ENCODE results near the gene TIPIN.
"Not testable (repeated sequence)": the region's sequence is repeated elsewhere in the genome, so short reads cannot be mapped to it uniquely, and the experiment has no call there.

Gene TIPIN

DNA sequence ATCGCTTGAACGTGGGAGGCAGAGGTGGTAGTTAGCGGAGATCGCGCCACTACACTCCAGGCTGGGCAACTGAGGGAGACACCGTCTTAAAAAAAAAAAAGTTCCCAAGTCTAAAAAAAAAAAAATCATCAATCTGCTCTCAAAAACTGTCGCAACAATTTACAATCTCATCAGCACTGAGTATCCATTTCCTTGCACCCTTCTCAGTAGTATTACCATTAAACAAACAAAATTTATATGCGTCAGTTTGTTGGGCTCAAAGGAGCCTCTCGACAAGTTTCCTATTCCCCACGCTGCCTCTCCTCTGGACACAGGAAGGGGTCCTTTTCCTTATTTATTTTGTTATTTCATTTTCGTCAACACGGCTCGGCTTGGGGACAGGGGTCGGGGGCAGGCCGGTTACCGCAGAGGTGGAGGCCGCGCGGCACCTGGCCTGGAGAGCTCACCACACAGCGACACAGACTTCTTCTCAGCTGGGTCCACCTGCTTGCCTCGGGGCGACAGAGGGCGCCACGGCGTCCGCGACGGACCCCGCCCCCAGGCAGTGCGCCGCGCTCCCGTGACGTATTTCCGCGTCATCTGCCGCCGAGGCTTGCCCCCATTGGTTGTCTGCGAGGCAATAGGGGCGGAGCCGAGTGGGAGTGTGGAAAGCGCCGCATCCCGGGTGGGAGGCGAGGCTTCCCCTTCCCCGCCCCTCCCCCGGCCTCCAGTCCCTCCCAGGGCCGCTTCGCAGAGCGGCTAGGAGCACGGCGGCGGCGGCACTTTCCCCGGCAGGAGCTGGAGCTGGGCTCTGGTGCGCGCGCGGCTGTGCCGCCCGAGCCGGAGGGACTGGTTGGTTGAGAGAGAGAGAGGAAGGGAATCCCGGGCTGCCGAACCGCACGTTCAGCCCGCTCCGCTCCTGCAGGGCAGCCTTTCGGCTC is 30.0 kb upstream of the TIPIN start, which contains the start of gene MAP2K1:
Gene MAP2K1, plus strand, starts transcription at position 709 of the 920 bp plus-strand sequence. CDS start 436 bp downstream, outside the sequence.
- FAIRE-seq (peak; percentile 91), DNase-seq (ENCODE audit: insufficient read length, low spot score) (peak; percentile 96)

- not testable (repeated sequence) for FAIRE-seq; DNase-seq (ENCODE audit: insufficient read length, low spot score)
These were observed 24.9 kb upstream of the TIPIN start for GRCh38 chr15:66381376-66381775.

GRCh38 chr15:66378814-66379430 is 22.4 kb upstream of the TIPIN start:
- FAIRE-seq (no peak), DNase-seq (ENCODE audit: insufficient read length, low spot score) (no peak)

DNA sequence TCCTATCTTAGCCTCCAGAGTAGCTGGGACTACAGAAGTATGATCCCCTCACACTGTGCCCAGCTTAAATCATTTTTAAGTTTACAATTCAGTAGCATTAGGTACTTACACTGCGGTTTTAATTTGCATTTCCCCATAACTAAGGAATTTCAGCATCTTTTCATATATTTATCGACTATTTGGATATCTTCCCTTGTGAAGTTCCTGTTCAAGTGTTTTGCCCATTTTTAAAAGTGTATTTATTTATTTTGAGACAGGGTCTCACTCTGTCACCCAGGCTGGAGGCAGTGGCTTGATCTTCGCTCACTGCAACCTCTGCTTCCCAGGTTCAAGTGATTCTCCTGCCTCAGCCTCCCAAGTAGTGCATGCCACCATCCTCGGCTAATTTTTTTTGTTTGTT is 17.7 kb upstream of the TIPIN start:
- DNase-seq (ENCODE audit: insufficient read length, low spot score) (no peak), FAIRE-seq (no peak)

- no peak for FAIRE-seq
- no peak for DNase-seq (ENCODE audit: insufficient read length, low spot score)
These were observed 13.5 kb upstream of the TIPIN start for GRCh38 chr15:66369773-66370651.

DNA sequence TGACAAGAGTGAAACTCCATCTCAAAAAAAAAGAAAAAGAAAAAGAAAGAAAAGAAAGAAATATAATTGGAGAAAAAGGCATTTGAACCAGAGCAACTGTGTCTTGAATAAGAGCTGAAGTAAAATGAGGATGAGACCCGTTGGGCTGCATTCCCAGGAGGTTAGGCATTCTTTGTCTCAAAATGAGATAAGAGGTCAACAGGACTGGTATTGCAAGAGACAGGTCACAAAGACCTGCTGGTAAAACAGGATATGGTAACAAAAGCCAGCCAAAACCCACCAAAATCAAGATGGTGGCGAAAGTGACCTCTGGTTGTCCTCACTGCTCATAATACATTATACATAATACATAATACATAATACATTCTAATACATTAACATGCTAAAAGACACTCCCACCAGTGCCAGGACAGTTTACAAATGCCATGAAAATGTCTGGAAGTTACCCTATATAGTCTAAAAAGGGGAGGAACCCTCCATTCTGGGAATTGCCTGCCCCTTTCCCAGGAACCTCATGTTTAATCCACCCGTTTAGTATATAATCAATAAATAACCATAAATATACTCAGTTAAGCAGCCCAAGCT is 8.6 kb upstream of the TIPIN start:
- FAIRE-seq (no peak), DNase-seq (ENCODE audit: insufficient read length, low spot score) (no peak)

DNA sequence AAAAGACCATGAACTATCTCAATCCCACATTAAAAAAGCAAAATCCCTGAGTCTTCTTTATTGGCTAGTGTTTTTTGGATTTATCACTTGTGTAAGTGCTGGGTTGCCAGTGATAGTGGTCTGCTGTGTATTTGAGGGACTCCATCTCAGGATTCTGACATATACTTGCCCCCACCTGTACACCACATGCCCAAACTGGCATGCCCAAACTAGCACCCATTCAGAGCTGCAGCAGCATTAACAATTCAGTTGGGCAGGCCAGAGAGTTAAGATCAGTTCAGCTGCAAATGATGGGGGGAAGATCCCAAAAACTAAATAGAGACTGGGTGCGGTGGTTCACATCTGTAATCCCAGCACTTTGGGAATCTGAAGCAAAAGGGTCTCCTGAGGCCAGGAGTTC is 6.3 kb upstream of the TIPIN start:
- no peak for DNase-seq (ENCODE audit: insufficient read length, low spot score)
- FAIRE-seq, result no peak

GRCh38 chr15:66361745-66362460 is 5.4 kb upstream of the TIPIN start:
- DNase-seq (ENCODE audit: insufficient read length, low spot score); FAIRE-seq: not testable (repeated sequence)

DNA sequence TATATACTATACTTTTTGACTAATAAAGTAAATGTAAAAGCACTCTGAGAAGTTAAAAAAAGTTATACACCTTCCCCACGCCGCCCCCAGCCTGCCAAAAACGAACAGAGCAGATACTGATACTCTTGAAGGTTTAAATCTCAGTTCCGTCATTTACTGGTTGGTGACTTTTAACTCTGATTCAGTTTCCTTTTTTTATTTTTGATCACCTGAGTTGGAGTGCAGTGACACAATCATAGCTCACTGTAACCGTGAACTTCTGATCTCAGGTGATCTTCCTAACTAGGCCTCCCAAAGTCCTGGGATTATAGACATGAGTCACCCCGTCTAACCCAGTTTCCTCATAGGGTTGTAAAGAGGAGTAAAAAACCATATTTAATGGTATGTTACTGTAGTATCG is 3.3 kb upstream of the TIPIN start:
- DNase-seq (ENCODE audit: insufficient read length, low spot score) (no peak), FAIRE-seq (no peak)

GRCh38 chr15:66356077-66356358 is 467 bp downstream of the TIPIN start:
- no peak for FAIRE-seq
- peak; percentile 11 for DNase-seq (ENCODE audit: insufficient read length, low spot score)

DNA sequence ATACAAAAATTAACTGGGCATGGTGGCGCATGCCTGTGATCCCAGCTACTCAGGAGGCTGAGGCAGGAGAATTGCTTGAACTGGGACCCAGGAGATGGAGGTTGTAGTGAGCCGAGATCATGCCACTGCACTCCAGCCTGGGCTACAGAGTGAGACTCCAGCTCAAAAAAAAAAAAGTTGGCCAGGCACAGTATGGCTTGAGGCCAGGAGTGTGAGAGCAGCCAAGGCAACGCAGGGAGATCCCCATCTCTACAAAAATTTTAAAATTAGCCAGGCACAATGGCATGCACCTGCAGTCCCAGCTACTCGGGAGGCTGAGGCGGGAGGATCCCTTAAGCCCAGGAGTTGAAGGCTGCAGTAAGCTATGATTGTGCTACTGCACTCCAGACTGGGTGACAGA is 8.0 kb downstream of the TIPIN start:
- DNase-seq (ENCODE audit: insufficient read length, low spot score); FAIRE-seq: not testable (repeated sequence)

DNA sequence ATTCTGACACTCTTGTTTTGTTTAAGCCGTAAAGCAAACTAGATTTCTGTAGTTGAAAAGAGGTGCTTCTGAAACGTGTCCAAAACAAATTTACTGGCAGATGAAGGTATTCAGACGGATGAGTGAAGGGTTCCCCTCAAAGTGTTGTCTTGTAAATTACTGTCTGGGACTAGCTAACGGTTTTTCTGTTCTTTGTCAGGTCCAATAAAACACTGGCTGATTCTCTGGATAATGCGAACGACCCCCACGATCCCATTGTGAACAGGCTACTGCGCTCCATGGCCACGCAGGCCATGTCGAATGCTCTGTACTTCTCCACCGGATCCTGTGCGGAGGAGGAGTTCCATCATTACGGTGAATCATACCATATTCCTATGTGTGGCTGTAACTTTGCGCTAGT is 27.7 kb downstream of the TIPIN start:
- no peak for DNase-seq (ENCODE audit: insufficient read length, low spot score)
- FAIRE-seq, result no peak

- FAIRE-seq (no peak), DNase-seq (ENCODE audit: insufficient read length, low spot score) (no peak)
These were observed 28.7 kb downstream of the TIPIN start for GRCh38 chr15:66327736-66328135.

- no peak for FAIRE-seq
- no peak for DNase-seq (ENCODE audit: insufficient read length, low spot score)
These were observed 30.4 kb downstream of the TIPIN start for GRCh38 chr15:66326051-66326450.

GRCh38 chr15:66323312-66323928 is 33.1 kb downstream of the TIPIN start:
- DNase-seq (ENCODE audit: insufficient read length, low spot score) (no peak), FAIRE-seq (no peak)

- FAIRE-seq, result no peak
- no peak for DNase-seq (ENCODE audit: insufficient read length, low spot score)
These were observed 44.3 kb downstream of the TIPIN start for GRCh38 chr15:66312144-66312543.

- no peak for FAIRE-seq
- no peak for DNase-seq (ENCODE audit: insufficient read length, low spot score)
These were observed 45.7 kb downstream of the TIPIN start for GRCh38 chr15:66310786-66311185.

GRCh38 chr15:66309828-66310227 is 46.7 kb downstream of the TIPIN start:
- FAIRE-seq (no peak), DNase-seq (ENCODE audit: insufficient read length, low spot score) (no peak)

DNA sequence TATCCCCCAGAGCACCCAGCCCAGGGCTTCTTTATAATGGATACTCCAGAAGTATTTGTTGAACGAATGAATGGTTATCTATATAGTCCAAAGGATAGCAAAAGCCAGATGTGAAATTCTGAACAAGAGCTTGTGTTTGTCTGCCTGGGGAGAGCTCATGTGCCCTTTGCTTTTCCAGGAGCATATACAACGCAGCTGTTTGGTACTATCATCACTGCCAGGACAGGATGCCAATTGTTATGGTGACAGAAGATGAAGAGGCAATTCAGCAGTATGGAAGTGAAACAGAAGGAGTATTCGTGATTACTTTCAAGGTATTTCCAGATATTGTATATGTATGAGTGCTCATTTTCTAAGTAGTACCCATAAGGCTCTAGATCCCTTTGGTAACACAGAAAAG is 48.0 kb downstream of the TIPIN start:
- DNase-seq (ENCODE audit: insufficient read length, low spot score) (no peak), FAIRE-seq (no peak)

GRCh38 chr15:66306381-66306780 is 50.1 kb downstream of the TIPIN start:
- no peak for FAIRE-seq
- no peak for DNase-seq (ENCODE audit: insufficient read length, low spot score)
